HepG2 (cell line): ENCODE results near the gene HACE1. TPM values are rescaled to one million over a fixed set of nuclear protein-coding genes. Genes with fewer than 3 reads are reported as not detected.

Experiments used
- ESRRA ChIP-seq: sonication (generic); formaldehyde crosslinking; IDR thresholded peaks from 2 replicates; pipeline ENCODE4 v1.5.1; 2020; ENCODE audit warnings: mild to moderate bottlenecking, low read depth, missing genetic modification reagents
- EZH2 ChIP-seq: conservative IDR thresholded peaks from 2 replicates; pipeline ENCODE4 v1.6.1; 2012; ENCODE audit warnings: mild to moderate bottlenecking, low read depth, low read length, moderate library complexity
- FIP1L1 ChIP-seq: fragments of 200-400 bp; formaldehyde crosslinking; IDR thresholded peaks from 2 replicates; pipeline ENCODE4 v1.6.1; 2018; ENCODE audit warnings: low read depth, mild to moderate bottlenecking, low read length, moderate library complexity, borderline replicate concordance; ENCODE audit not compliant: insufficient read depth
- HMG20B ChIP-seq: conservative IDR thresholded peaks from 2 replicates; pipeline ENCODE4 v1.6.1; 2016; ENCODE audit warnings: missing genetic modification reagents, missing compliant biosample characterization
- HMGXB4 ChIP-seq, 2 experiments: sonication (generic) in 1 of 2; formaldehyde crosslinking in 1 of 2; IDR thresholded peaks; 2 replicates each; pipeline versions ENCODE4 v1.4.0 to v1.6.1; 2018 to 2020; ENCODE audit warnings: missing genetic modification reagents in 2 of 2, borderline replicate concordance in 1 of 2, low read depth in 1 of 2, mild to moderate bottlenecking in 1 of 2, missing biosample characterization in 1 of 2
- ISL2 ChIP-seq: sonication (generic); formaldehyde crosslinking; IDR thresholded peaks from 2 replicates; pipeline ENCODE4 v1.5.0; 2020; ENCODE audit warnings: missing genetic modification reagents
- KDM6A ChIP-seq: IDR thresholded peaks from 2 replicates; pipeline ENCODE4 v1.6.1; 2016; ENCODE audit warnings: low read depth
- KLF11 ChIP-seq: IDR thresholded peaks from 2 replicates; pipeline ENCODE4 v1.6.1; 2016; ENCODE audit warnings: missing compliant biosample characterization
- KLF15 ChIP-seq: sonication (generic); formaldehyde crosslinking; IDR thresholded peaks from 2 replicates; pipeline ENCODE4 v1.8.1; 2023; ENCODE audit warnings: borderline replicate concordance, mild to moderate bottlenecking, inconsistent platforms, missing genetic modification reagents, mixed read lengths
- MLX ChIP-seq: IDR thresholded peaks from 2 replicates; pipeline ENCODE4 v1.6.1; 2016
- PHF21A ChIP-seq: sonication (generic); formaldehyde crosslinking; IDR thresholded peaks from 2 replicates; pipeline ENCODE4 v1.5.0; 2020; ENCODE audit warnings: mild to moderate bottlenecking, missing genetic modification reagents
- PHF8 ChIP-seq: sonication (generic); formaldehyde crosslinking; IDR thresholded peaks from 2 replicates; pipeline ENCODE4 v1.5.0; 2020; ENCODE audit warnings: missing genetic modification reagents
- SIN3A ChIP-seq: IDR thresholded peaks from 2 replicates; pipeline ENCODE4 v1.6.1; 2011; ENCODE audit warnings: low read depth, mild to moderate bottlenecking, control low read depth, low read length, borderline replicate concordance
- SRSF9 ChIP-seq: fragments of 200-400 bp; formaldehyde crosslinking; IDR thresholded peaks from 2 replicates; pipeline ENCODE4 v1.6.1; 2018; ENCODE audit warnings: borderline replicate concordance, mild to moderate bottlenecking, low read depth, low read length; ENCODE audit not compliant: insufficient read depth, poor library complexity, severe bottlenecking
- STAG1 ChIP-seq: sonication (generic); formaldehyde crosslinking; IDR thresholded peaks from 2 replicates; pipeline ENCODE4 v1.4.0; 2020; ENCODE audit warnings: missing genetic modification reagents
- TBX3 ChIP-seq: fragments of 450-650 bp; IDR thresholded peaks from 2 replicates; pipeline ENCODE4 v1.6.1; 2017; ENCODE audit warnings: antibody characterized with exemption, mild to moderate bottlenecking, inconsistent platforms, borderline replicate concordance
- TEAD2 ChIP-seq: sonication (generic); formaldehyde crosslinking; IDR thresholded peaks from 2 replicates; pipeline ENCODE4 v1.9.0; 2021; ENCODE audit warnings: missing genetic modification reagents
- TEAD3 ChIP-seq: optimal IDR thresholded peaks from 2 replicates; pipeline ENCODE3; 2016; ENCODE audit warnings: borderline replicate concordance
- TOPORS ChIP-seq: sonication (generic); formaldehyde crosslinking; IDR thresholded peaks from 2 replicates; pipeline ENCODE4 v1.8.0; 2023; ENCODE audit warnings: mild to moderate bottlenecking, missing genetic modification reagents
- YEATS4 ChIP-seq: sonication (generic); formaldehyde crosslinking; IDR thresholded peaks from 2 replicates; pipeline ENCODE4 v1.4.0; 2020; ENCODE audit warnings: missing genetic modification reagents, borderline replicate concordance
- ZBTB8A ChIP-seq: sonication (generic); formaldehyde crosslinking; IDR thresholded peaks from 2 replicates; pipeline ENCODE4 v1.4.0; 2020; ENCODE audit warnings: mild to moderate bottlenecking, low read depth, missing genetic modification reagents, borderline replicate concordance
- ZNF34 ChIP-seq: sonication (generic); formaldehyde crosslinking; IDR thresholded peaks from 2 replicates; pipeline ENCODE4 v1.4.0; 2020; ENCODE audit warnings: mild to moderate bottlenecking, missing genetic modification reagents, borderline replicate concordance
- ZNF746 ChIP-seq: sonication (generic); formaldehyde crosslinking; IDR thresholded peaks from 2 replicates; pipeline ENCODE4 v1.8.0; 2022; ENCODE audit warnings: mild to moderate bottlenecking, missing genetic modification reagents
- polyA plus RNA-seq, 8 experiments: library from polyadenylated mRNA; depleted of rRNA in 3 of 8; stranded (reverse) in 7 of 8; unstranded in 1 of 8; fragments of >200 nt; fragmentation: Illumina TruSeq in 4 of 8; extraction: Trizol in 4 of 8; gene quantifications; 2 replicates each; pipeline versions ENCODE4 v1.2.1 to v1.2.3, GENCODE V29; 2011 to 2016; ENCODE audit warnings: low read depth in 4 of 8, missing spikeins in 1 of 8, mixed read lengths in 1 of 8; ENCODE audit not compliant: insufficient read depth in 1 of 8
- total RNA-seq, 5 experiments: library from RNA; depleted of rRNA; stranded (reverse); fragments of >200 nt; fragmentation: Illumina TruSeq; extraction: Trizol; gene quantifications; 2 replicates each; pipeline ENCODE4 v1.2.3, GENCODE V29; 2016; ENCODE audit warnings: low read depth in 1 of 5
- TF ChIP-seq, protein P1 (sequence below): sonication (generic); formaldehyde crosslinking; IDR thresholded peaks from 2 replicates; pipeline ENCODE4 v1.8.0; 2022; ENCODE audit warnings: mild to moderate bottlenecking, missing genetic modification reagents
- TF ChIP-seq, protein P2 (sequence below): sonication (generic); formaldehyde crosslinking; IDR thresholded peaks from 2 replicates; pipeline ENCODE4 v1.8.1; 2023; ENCODE audit warnings: mild to moderate bottlenecking, missing genetic modification reagents

Gene HACE1
- total and polyA plus RNA-seq, 2 of the 13 experiments (the other 11 are each of a cell fraction or from before 2014, with no cell fraction given), result 8.9 to 11.4 TPM

DNA sequence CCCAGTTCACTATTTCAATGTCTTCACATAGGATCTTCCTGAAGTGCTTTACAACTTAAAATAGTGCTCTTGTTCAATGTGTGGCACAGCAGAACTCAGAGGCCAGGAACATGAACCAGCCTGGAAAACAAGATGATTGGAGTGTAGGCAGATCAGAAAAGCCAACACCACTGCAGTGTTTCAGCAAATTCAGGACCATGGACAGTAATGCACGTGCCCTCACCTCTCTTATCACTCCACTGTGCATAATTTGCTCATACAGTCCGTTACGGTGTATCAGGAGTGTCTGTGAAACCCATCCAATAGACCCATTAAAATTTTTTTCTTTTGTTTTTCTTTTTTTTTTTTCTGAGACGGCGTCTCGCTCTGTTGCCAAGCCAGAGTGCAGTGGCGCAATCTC lies 27.6 kb upstream of the HACE1 start (continued):
- TF ChIP-seq KLF15, result peak; percentile 72; the same call in 1 of the 2 replicates
- TF ChIP-seq ISL2, result 0 out of 2 replicates have a peak, but pooled peaks have one; percentile 28
- TF ChIP-seq, protein P1, sequence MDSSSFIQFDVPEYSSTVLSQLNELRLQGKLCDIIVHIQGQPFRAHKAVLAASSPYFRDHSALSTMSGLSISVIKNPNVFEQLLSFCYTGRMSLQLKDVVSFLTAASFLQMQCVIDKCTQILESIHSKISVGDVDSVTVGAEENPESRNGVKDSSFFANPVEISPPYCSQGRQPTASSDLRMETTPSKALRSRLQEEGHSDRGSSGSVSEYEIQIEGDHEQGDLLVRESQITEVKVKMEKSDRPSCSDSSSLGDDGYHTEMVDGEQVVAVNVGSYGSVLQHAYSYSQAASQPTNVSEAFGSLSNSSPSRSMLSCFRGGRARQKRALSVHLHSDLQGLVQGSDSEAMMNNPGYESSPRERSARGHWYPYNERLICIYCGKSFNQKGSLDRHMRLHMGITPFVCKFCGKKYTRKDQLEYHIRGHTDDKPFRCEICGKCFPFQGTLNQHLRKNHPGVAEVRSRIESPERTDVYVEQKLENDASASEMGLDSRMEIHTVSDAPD (CRISPR knock-in tag), result no peak
- TF ChIP-seq SIN3A, result 0 out of 2 replicates have a peak, but pooled peaks have one; percentile 42
- no peak for TF ChIP-seq ESRRA (CRISPR knock-in tag)
- TF ChIP-seq EZH2, result no peak
- TF ChIP-seq KLF11, result 0 out of 2 replicates have a peak, but pooled peaks have one; percentile 72
- peak; percentile 73; the same call in 1 of the 2 replicates for TF ChIP-seq HMG20B (CRISPR knock-in tag)
- TF ChIP-seq KDM6A, result no peak
- TF ChIP-seq FIP1L1, result no peak
- TF ChIP-seq STAG1, result peak; percentile 13; the same call in 1 of the 2 replicates
- no peak; the same call in 1 of the 2 replicates for TF ChIP-seq MLX (CRISPR knock-in tag)
- no peak for TF ChIP-seq TBX3
- no peak for TF ChIP-seq PHF8 (CRISPR knock-in tag)
- TF ChIP-seq PHF21A (CRISPR knock-in tag), result no peak
- TF ChIP-seq SRSF9, result no peak
- TF ChIP-seq TEAD3 (CRISPR knock-in tag), result peak; percentile 45
- TF ChIP-seq YEATS4, result no peak
- no peak for TF ChIP-seq ZNF34 (CRISPR knock-in tag)
- no peak for TF ChIP-seq ZNF746
- TF ChIP-seq, protein P2, sequence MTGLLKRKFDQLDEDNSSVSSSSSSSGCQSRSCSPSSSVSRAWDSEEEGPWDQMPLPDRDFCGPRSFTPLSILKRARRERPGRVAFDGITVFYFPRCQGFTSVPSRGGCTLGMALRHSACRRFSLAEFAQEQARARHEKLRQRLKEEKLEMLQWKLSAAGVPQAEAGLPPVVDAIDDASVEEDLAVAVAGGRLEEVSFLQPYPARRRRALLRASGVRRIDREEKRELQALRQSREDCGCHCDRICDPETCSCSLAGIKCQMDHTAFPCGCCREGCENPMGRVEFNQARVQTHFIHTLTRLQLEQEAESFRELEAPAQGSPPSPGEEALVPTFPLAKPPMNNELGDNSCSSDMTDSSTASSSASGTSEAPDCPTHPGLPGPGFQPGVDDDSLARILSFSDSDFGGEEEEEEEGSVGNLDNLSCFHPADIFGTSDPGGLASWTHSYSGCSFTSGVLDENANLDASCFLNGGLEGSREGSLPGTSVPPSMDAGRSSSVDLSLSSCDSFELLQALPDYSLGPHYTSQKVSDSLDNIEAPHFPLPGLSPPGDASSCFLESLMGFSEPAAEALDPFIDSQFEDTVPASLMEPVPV (CRISPR knock-in tag), result no peak
- 0 out of 2 replicates have a peak, but pooled peaks have one; percentile 40 for TF ChIP-seq TOPORS (CRISPR knock-in tag)
- no peak for TF ChIP-seq TEAD2 (CRISPR knock-in tag)
- no peak for TF ChIP-seq HMGXB4 (CRISPR knock-in tag; IDR thresholded peaks at IDR 0.05; ENCODE audit: borderline replicate concordance in 1 of 2, low read depth in 1 of 2)
- no peak for TF ChIP-seq ZBTB8A (CRISPR knock-in tag)
